ENCODE results near the gene MKI67.
A peak's percentile ranks its signal among the peaks of the same experiment; 100 is the strongest.
"Not testable (repeated sequence)": the region's sequence is repeated elsewhere in the genome, so short reads cannot be mapped to it uniquely, and the experiment has no call there.

MKI67 gene

GRCh38 chr10:128125944-128126764 is at the start of gene MKI67:
TSS of gene MKI67 (minus strand) at chr10:128126423. CDS start at chr10:128125667, 756 bp downstream.
- Histone ChIP-seq H3K27me3 (ENCODE audit: control insufficient read depth, insufficient read depth, low read length) (peaks cover 4% of the 10 kb centered on the region), H3K9ac (ENCODE audit: low read length) (peak within 1 kb of the TSS; percentile 6), H3K4me1 (ENCODE audit: control insufficient read depth, insufficient read depth, low read length) (peaks cover 3% of the 10 kb centered on the region), H3K27ac (ENCODE audit: low read depth, low read length) (no peak within 1 kb of the TSS), H3K4me3 (ENCODE audit: low read length) (peak within 1 kb of the TSS; percentile 72), H3K36me3 (ENCODE audit: control insufficient read depth, insufficient read depth, low read length) (no peaks in the 10 kb centered on the region)

- Histone ChIP-seq H3K36me3 (ENCODE audit: control insufficient read depth, insufficient read depth, low read length) (no peaks in the 10 kb centered on the region), H3K27me3 (ENCODE audit: control insufficient read depth, insufficient read depth, low read length) (no peaks in the 10 kb centered on the region), H3K4me3 (ENCODE audit: low read length) (no peak overlapping the region), H3K9ac (ENCODE audit: low read length) (no peak overlapping the region), H3K4me1 (ENCODE audit: control insufficient read depth, insufficient read depth, low read length) (no peaks in the 10 kb centered on the region), H3K27ac (ENCODE audit: low read depth, low read length) (no peak overlapping the region)
Observed at GRCh38 chr10:128174581-128175559, 48.6 kb upstream of the MKI67 start.

GRCh38 chr10:128173386-128173785 is 47.2 kb upstream of the MKI67 start:
- H3K9ac ChIP-seq (ENCODE audit: low read length) = no peak overlapping the region
- H3K27ac ChIP-seq (ENCODE audit: low read depth, low read length) = no peak overlapping the region
- no peak overlapping the region for H3K4me3 ChIP-seq (ENCODE audit: low read length)
- H3K4me1 ChIP-seq (ENCODE audit: control insufficient read depth, insufficient read depth, low read length) = no peaks in the 10 kb centered on the region
- no peaks in the 10 kb centered on the region for H3K36me3 ChIP-seq (ENCODE audit: control insufficient read depth, insufficient read depth, low read length)
- H3K27me3 ChIP-seq (ENCODE audit: control insufficient read depth, insufficient read depth, low read length) = no peaks in the 10 kb centered on the region

- H3K4me1 ChIP-seq (ENCODE audit: control insufficient read depth, insufficient read depth, low read length) = no peaks in the 10 kb centered on the region
- no peak overlapping the region for H3K9ac ChIP-seq (ENCODE audit: low read length)
Observed at GRCh38 chr10:128172756-128173155, 46.5 kb upstream of the MKI67 start.

GRCh38 chr10:128169811-128170379 is 43.7 kb upstream of the MKI67 start:
- Histone ChIP-seq H3K4me3 (ENCODE audit: low read length) (no peak overlapping the region), H3K9ac (ENCODE audit: low read length) (no peak overlapping the region), H3K27me3 (ENCODE audit: control insufficient read depth, insufficient read depth, low read length) (no peaks in the 10 kb centered on the region), H3K27ac (ENCODE audit: low read depth, low read length) (no peak overlapping the region), H3K4me1 (ENCODE audit: control insufficient read depth, insufficient read depth, low read length) (no peaks in the 10 kb centered on the region), H3K36me3 (ENCODE audit: control insufficient read depth, insufficient read depth, low read length) (no peaks in the 10 kb centered on the region)

More at GRCh38 chr10:128172756-128173155, 46.5 kb upstream of the MKI67 start:
- no peak overlapping the region for H3K27ac ChIP-seq (ENCODE audit: low read depth, low read length)
- no peak overlapping the region for H3K4me3 ChIP-seq (ENCODE audit: low read length)
- no peaks in the 10 kb centered on the region for H3K27me3 ChIP-seq (ENCODE audit: control insufficient read depth, insufficient read depth, low read length)
- no peaks in the 10 kb centered on the region for H3K36me3 ChIP-seq (ENCODE audit: control insufficient read depth, insufficient read depth, low read length)

GRCh38 chr10:128167926-128168520 is 41.8 kb upstream of the MKI67 start:
- Histone ChIP-seq H3K9ac (ENCODE audit: low read length) (no peak overlapping the region), H3K4me3 (ENCODE audit: low read length) (no peak overlapping the region), H3K4me1 (ENCODE audit: control insufficient read depth, insufficient read depth, low read length) (no peaks in the 10 kb centered on the region), H3K36me3 (ENCODE audit: control insufficient read depth, insufficient read depth, low read length) (no peaks in the 10 kb centered on the region), H3K27ac (ENCODE audit: low read depth, low read length) (no peak overlapping the region), H3K27me3 (ENCODE audit: control insufficient read depth, insufficient read depth, low read length) (no peaks in the 10 kb centered on the region)

GRCh38 chr10:128167123-128167522 is 40.9 kb upstream of the MKI67 start:
- H3K9ac ChIP-seq (ENCODE audit: low read length); H3K27me3 ChIP-seq (ENCODE audit: control insufficient read depth, insufficient read depth, low read length); H3K36me3 ChIP-seq (ENCODE audit: control insufficient read depth, insufficient read depth, low read length); H3K4me3 ChIP-seq (ENCODE audit: low read length); H3K27ac ChIP-seq (ENCODE audit: low read depth, low read length); H3K4me1 ChIP-seq (ENCODE audit: control insufficient read depth, insufficient read depth, low read length): not testable (repeated sequence)

- H3K27me3 ChIP-seq (ENCODE audit: control insufficient read depth, insufficient read depth, low read length) = no peaks in the 10 kb centered on the region
- no peak overlapping the region for H3K4me3 ChIP-seq (ENCODE audit: low read length)
- no peak overlapping the region for H3K27ac ChIP-seq (ENCODE audit: low read depth, low read length)
- no peaks in the 10 kb centered on the region for H3K4me1 ChIP-seq (ENCODE audit: control insufficient read depth, insufficient read depth, low read length)
- no peak overlapping the region for H3K9ac ChIP-seq (ENCODE audit: low read length)
- no peaks in the 10 kb centered on the region for H3K36me3 ChIP-seq (ENCODE audit: control insufficient read depth, insufficient read depth, low read length)
Observed at GRCh38 chr10:128166151-128166550, 39.9 kb upstream of the MKI67 start.

- H3K27me3 ChIP-seq (ENCODE audit: control insufficient read depth, insufficient read depth, low read length) = no peaks in the 10 kb centered on the region
- no peak overlapping the region for H3K4me3 ChIP-seq (ENCODE audit: low read length)
- H3K4me1 ChIP-seq (ENCODE audit: control insufficient read depth, insufficient read depth, low read length) = no peaks in the 10 kb centered on the region
- no peak overlapping the region for H3K27ac ChIP-seq (ENCODE audit: low read depth, low read length)
- no peaks in the 10 kb centered on the region for H3K36me3 ChIP-seq (ENCODE audit: control insufficient read depth, insufficient read depth, low read length)
- no peak overlapping the region for H3K9ac ChIP-seq (ENCODE audit: low read length)
Observed at GRCh38 chr10:128165536-128165935, 39.3 kb upstream of the MKI67 start.

- no peaks in the 10 kb centered on the region for H3K4me1 ChIP-seq (ENCODE audit: control insufficient read depth, insufficient read depth, low read length)
- H3K4me3 ChIP-seq (ENCODE audit: low read length) = no peak overlapping the region
- no peaks in the 10 kb centered on the region for H3K36me3 ChIP-seq (ENCODE audit: control insufficient read depth, insufficient read depth, low read length)
- H3K27ac ChIP-seq (ENCODE audit: low read depth, low read length) = no peak overlapping the region
- no peak overlapping the region for H3K9ac ChIP-seq (ENCODE audit: low read length)
- no peaks in the 10 kb centered on the region for H3K27me3 ChIP-seq (ENCODE audit: control insufficient read depth, insufficient read depth, low read length)
Observed at GRCh38 chr10:128163701-128164100, 37.5 kb upstream of the MKI67 start.

GRCh38 chr10:128161031-128161430 is 34.8 kb upstream of the MKI67 start:
- no peak overlapping the region for H3K4me3 ChIP-seq (ENCODE audit: low read length)
- H3K4me1 ChIP-seq (ENCODE audit: control insufficient read depth, insufficient read depth, low read length) = no peaks in the 10 kb centered on the region
- no peak overlapping the region for H3K27ac ChIP-seq (ENCODE audit: low read depth, low read length)
- H3K9ac ChIP-seq (ENCODE audit: low read length) = no peak overlapping the region
- no peaks in the 10 kb centered on the region for H3K36me3 ChIP-seq (ENCODE audit: control insufficient read depth, insufficient read depth, low read length)
- no peaks in the 10 kb centered on the region for H3K27me3 ChIP-seq (ENCODE audit: control insufficient read depth, insufficient read depth, low read length)

GRCh38 chr10:128160297-128160711 is 34.1 kb upstream of the MKI67 start:
- no peaks in the 10 kb centered on the region for H3K4me1 ChIP-seq (ENCODE audit: control insufficient read depth, insufficient read depth, low read length)
- no peak overlapping the region for H3K27ac ChIP-seq (ENCODE audit: low read depth, low read length)
- H3K4me3 ChIP-seq (ENCODE audit: low read length) = no peak overlapping the region
- H3K27me3 ChIP-seq (ENCODE audit: control insufficient read depth, insufficient read depth, low read length) = no peaks in the 10 kb centered on the region
- no peak overlapping the region for H3K9ac ChIP-seq (ENCODE audit: low read length)
- H3K36me3 ChIP-seq (ENCODE audit: control insufficient read depth, insufficient read depth, low read length) = no peaks in the 10 kb centered on the region
